SKM-1 (cell line): ENCODE data around the gene OR52H1.
"Not testable (repeated sequence)": the region's sequence is repeated elsewhere in the genome, so short reads cannot be mapped to it uniquely, and the experiment has no call there.

Experiments used
- DNase-seq: peaks from one replicate; lab custom pipeline; 2025; ENCODE audit not compliant: unreplicated experiment; lab: John Stamatoyannopoulos, UW

The OR52H1 gene

DNA sequence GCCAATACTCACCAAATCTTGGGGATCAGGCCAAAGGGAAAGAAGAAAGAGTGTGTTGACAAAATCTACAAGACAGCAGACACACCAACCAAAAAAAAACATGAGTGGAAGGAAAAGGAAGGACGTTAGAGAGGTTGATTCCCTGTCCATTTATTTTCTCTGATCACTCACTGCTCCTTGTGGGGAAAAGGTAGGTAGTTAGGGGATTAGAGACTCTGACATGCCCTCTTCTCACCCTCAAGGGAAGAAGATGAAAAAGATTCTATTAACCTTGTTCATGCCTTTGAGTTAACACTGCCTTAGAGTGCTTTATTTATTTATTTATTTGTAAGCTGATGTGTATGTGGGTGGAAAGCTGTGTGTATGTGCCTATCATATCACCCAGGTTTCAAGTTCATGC lies at the start of gene OR52H1:
TSS of gene OR52H1 (minus strand) at position 101 of the 400 bp plus-strand sequence. CDS start 3,035 bp downstream, outside the sequence.
- no peak for DNase-seq

- no peak for DNase-seq
These were observed 49.6 kb upstream of the OR52H1 start for GRCh38 chr11:5597953-5598352.

DNA sequence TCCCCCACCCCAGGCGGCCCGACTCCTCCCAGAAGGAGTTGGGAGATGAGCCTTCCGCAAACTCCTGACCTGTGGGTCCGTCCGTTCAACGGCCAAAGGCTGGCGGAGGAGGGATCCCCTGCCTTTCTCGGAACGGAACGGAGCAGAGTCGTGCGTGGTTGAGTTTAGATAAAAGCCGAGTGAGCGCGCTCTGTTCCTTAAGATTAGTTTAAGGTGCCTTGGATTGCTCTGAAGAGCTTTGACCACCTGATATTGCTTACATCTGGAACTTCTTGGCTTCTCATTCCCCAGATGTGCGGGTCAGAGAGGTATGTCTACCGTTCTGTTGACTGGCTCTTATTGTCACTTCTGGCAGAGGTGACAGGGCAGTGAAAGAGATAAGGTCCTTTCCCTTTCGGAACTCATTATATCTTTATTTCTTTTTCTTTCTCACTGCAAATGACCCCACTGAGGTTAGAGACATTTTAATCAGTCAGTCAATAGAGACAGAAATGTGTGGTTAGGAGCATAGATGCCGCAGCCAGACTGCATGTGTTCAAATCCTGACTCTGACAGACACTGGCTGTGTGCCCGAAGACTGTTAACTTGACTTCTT lies 48.4 kb upstream of the OR52H1 start, which contains the start of gene TRIM6:
TSS of gene TRIM6 (plus strand) at position 31 of the 595 bp plus-strand sequence. CDS start at position 292, 261 bp downstream.
- no peak for DNase-seq

DNA sequence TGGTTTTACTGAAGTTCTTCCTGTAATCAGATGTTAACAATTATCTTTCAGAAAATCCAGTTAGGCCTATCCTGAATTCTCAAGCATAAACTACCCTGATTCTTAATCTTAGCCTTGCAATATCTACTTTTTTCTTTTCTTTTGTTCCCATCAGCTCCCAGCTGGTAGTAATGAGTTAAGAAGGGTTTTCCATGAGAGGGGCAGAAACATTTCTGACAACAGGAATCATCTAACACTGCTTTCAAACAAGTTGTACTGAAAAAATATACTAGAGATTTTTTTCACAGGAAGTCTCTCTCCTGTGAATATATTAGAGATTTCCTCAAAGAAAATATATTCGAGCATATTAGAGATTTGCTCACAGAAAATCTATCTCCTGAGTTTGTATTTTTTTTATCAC lies 44.8 kb upstream of the OR52H1 start:
- no peak for DNase-seq

- no peak for DNase-seq
These were observed 44.3 kb upstream of the OR52H1 start for GRCh38 chr11:5592615-5593014.

- no peak for DNase-seq
These were observed 43.3 kb upstream of the OR52H1 start for GRCh38 chr11:5591613-5592012.

- DNase-seq = not testable (repeated sequence)
These were observed 41.6 kb upstream of the OR52H1 start for GRCh38 chr11:5589906-5590305.

GRCh38 chr11:5584458-5584857 lies 36.1 kb upstream of the OR52H1 start:
- not testable (repeated sequence) for DNase-seq

DNA sequence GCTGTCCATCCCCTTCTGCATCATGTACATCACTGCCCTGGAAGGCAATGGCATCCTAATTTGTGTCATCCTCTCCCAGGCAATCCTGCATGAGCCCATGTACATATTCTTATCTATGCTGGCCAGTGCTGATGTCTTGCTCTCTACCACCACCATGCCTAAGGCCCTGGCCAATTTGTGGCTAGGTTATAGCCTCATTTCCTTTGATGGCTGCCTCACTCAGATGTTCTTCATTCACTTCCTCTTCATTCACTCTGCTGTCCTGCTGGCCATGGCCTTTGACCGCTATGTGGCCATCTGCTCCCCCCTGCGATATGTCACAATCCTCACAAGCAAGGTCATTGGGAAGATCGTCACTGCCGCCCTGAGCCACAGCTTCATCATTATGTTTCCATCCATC lies 32.7 kb upstream of the OR52H1 start:
- no peak for DNase-seq

DNA sequence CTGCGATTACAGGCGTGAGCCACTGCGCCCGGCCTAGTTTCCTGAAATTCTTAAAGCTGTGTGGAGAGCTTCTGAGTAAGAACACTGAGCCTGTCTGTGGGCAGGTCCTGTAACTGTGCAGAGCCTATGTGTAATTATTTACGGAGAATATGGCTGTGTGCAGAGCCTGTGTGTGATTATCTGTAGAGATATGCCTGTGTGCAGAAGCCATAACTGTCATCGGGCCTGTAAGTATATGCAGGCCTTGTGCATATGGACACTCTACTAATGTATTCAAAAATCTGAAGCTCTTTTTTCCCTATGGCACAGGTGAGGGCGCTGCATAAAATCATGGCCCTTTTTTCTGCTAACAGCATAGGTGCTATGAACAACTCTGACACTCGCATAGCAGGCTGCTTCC lies 32.2 kb upstream of the OR52H1 start, which contains the start of gene OR52B6:
TSS of gene OR52B6 (plus strand) at position 301 of the 400 bp plus-strand sequence. CDS start at position 301, 0 bp downstream.
- DNase-seq = no peak

- DNase-seq = no peak
These were observed 28.8 kb upstream of the OR52H1 start for GRCh38 chr11:5577101-5577500.

GRCh38 chr11:5575152-5575551 lies 26.8 kb upstream of the OR52H1 start:
- no peak for DNase-seq

- DNase-seq = no peak
These were observed 26.3 kb upstream of the OR52H1 start for GRCh38 chr11:5574654-5575053.

DNA sequence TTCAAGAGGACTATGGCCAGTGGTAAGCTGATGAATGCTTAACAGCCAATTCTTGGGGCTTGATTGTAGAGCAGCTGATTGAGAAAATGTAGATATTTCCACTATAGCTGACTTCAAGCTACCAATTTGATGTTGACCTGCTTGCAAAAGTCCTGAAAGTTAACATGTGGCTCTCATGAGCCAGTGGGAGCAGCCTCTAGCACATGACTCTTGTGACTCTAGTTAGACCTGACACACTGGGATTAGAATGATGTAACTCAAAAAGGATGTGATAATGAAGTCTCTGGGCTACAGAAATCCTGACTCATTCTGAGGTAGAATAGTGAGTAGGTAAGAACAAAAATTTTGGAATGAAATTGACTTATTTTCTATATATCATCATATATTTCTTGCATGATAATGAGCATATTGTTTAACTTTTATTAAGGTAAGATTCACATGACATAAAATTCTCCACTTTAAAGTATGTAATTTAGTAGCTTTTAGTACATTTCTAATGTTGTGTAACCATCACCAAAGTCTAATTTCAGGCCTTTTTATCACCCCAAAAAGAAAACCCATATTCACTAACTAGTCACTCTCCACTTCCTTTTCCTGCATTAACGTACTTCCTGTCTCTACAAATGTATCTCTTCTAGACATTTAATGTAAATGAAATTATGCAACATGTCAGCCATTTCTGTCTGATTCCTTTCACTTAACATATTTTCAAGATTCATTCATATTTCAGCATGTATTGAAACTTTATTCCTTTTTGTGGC lies 16.1 kb upstream of the OR52H1 start:
- no peak for DNase-seq

- no peak for DNase-seq
These were observed 9.4 kb upstream of the OR52H1 start for GRCh38 chr11:5557751-5558150.

GRCh38 chr11:5556596-5557188 lies 8.4 kb upstream of the OR52H1 start:
- DNase-seq = no peak

DNA sequence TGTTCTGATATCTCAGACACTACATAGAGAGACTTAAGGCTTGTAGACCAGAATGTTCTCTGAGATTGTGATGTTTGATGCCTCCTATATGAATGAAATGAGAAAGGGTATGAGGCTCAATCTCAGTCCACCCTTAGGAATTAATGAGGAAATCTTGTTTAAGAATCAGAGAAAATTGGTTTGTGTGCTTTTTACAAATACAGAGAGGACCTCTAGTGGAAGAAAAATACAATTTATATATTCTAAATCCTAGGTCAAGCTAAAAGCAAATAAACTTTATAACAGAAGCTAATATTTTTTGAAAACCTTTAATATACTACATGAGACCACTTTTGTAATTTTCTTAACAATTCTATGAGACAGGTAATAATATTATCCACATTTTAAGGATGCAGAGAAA lies 5.0 kb upstream of the OR52H1 start:
- no peak for DNase-seq

GRCh38 chr11:5550440-5551095 lies 2.2 kb upstream of the OR52H1 start:
- no peak for DNase-seq

DNA sequence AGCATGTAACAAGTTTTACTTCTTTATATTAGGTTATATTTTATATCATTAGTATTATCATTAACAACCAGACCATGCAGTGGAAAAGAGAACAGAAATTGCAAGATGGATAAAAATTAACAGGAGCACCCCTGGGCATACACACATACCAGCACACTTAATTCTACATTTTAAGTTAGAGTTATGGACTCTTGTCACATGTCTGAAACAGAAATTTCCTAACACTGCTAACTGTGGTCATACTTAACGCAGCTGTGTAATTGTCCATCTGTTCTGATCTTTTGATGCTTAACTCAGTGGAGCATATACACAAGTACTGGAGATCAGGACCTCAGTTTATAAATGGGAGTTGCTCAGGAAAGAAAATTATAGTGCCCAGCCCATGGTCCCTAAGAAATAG lies 358 bp downstream of the OR52H1 start:
- no peak for DNase-seq

DNA sequence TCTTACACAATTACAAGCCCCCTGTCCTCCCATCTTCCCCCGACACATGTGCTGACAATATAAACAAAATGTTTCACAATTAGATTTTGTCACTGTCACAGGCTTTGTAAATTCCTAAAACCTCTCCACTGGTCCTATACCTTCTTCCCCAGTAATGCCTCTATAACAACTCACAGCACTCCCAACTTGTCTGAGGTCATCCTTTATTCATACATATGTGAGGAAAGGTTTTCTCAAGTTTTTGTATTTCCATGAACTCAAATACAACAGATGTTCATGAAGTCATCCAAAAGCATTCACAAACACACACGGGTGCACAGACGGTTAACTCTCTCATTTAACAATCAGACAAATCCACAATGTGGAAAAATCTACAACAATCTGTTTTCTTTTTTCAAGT lies 1.9 kb downstream of the OR52H1 start:
- DNase-seq = no peak

DNA sequence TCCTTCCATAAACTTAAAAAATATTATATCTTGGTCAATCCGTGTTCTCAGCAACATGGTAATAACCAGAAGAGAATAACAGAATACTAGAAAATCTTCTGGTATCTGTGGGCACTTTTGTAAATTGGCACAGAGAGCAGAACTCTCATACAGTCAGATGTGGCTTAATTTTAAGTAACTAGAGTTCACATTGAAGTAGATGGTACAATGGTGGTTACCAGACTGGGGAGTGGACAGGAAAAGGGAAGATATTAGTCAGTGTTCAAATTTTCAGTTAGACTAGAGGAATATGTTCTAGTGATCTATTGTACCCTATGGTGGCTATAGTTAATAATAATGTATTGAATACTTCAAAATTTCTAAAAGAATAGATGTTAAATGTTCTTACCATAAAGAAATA lies 6.9 kb downstream of the OR52H1 start:
- DNase-seq = no peak

DNA sequence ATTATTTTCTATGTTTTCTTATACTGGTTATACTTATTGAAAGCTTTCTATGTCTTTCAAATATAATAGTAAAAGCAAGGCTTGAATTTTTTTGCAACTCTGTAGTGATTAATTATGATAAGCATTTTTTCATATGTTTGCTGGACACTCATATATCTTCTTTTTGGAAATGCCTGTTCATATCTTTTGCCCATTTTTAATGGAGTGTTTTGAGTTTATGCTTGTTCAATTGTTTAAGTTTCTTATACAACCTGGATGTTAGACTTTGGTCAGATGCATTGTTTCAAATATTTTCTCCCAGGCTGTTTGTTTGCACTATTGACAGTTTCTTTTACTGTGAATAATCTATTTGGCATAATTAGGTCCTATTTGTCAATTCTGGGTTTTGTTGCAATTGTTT lies 11.9 kb downstream of the OR52H1 start:
- DNase-seq = no peak
